Measurements from ENCODE around the gene KRTAP5-8.
"Not testable (repeated sequence)": the region's sequence is repeated elsewhere in the genome, so short reads cannot be mapped to it uniquely, and the experiment has no call there.

KRTAP5-8 gene

GRCh38 chr11:71568704-71569349 is 31.0 kb downstream of the KRTAP5-8 start:
- no peak overlapping the region for H3K4me3 ChIP-seq (ENCODE audit: low read depth, low read length)
- no peak for TF ChIP-seq CTCF (IDR thresholded peaks at IDR 0.05; ENCODE audit: borderline replicate concordance, insufficient read depth, low read depth, low read length)

GRCh38 chr11:71571101-71571850 is 33.5 kb downstream of the KRTAP5-8 start:
- not testable (repeated sequence) for H3K4me3 ChIP-seq (ENCODE audit: low read depth, low read length)

- no peak for TF ChIP-seq CTCF (IDR thresholded peaks at IDR 0.05; ENCODE audit: borderline replicate concordance, insufficient read depth, low read depth, low read length)
- no peak overlapping the region for H3K4me3 ChIP-seq (ENCODE audit: low read depth, low read length)
Observed at GRCh38 chr11:71572811-71573210, 35.0 kb downstream of the KRTAP5-8 start.

- TF ChIP-seq CTCF (IDR thresholded peaks at IDR 0.05; ENCODE audit: borderline replicate concordance, insufficient read depth, low read depth, low read length) = no peak
- no peak overlapping the region for H3K4me3 ChIP-seq (ENCODE audit: low read depth, low read length)
Observed at GRCh38 chr11:71574418-71574817, 36.6 kb downstream of the KRTAP5-8 start.

- no peak overlapping the region for H3K4me3 ChIP-seq (ENCODE audit: low read depth, low read length)
- TF ChIP-seq CTCF (IDR thresholded peaks at IDR 0.05; ENCODE audit: borderline replicate concordance, insufficient read depth, low read depth, low read length) = no peak
Observed at GRCh38 chr11:71575723-71576424, 38.0 kb downstream of the KRTAP5-8 start.

- not testable (repeated sequence) for H3K4me3 ChIP-seq (ENCODE audit: low read depth, low read length)
Observed at GRCh38 chr11:71576688-71577465, 39.1 kb downstream of the KRTAP5-8 start.

GRCh38 chr11:71577469-71578004 is 39.7 kb downstream of the KRTAP5-8 start:
- TF ChIP-seq CTCF (IDR thresholded peaks at IDR 0.05; ENCODE audit: borderline replicate concordance, insufficient read depth, low read depth, low read length) = no peak
- H3K4me3 ChIP-seq (ENCODE audit: low read depth, low read length) = no peak overlapping the region

GRCh38 chr11:71579513-71579912 is 41.7 kb downstream of the KRTAP5-8 start:
- H3K4me3 ChIP-seq (ENCODE audit: low read depth, low read length) = not testable (repeated sequence)
